Measurements from ENCODE around the gene ACVRL1.
A peak's percentile ranks its signal among the peaks of the same experiment; 100 is the strongest.

The ACVRL1 gene

DNA sequence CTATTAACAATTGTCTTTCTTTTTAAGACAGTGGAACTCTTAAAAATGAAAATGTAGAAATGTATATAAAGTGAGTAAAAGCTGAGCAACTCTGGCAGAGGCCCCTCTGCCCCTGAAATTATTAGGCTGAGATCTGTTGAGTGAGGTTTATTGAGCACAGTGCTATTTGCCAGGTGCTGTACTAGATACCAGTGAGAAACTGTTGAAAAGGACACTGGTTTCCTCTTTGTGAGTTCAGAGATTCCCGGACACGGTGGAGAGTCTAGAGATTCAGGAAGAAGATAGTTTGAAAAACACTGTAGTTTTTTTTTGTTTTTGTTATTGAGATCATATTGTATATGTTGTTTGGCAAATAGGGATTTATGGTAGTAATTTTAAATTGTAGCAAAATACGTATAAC is 55.4 kb downstream of the ACVRL1 start:
- no peak for DNase-seq (ENCODE audit: low read depth)
- TF ChIP-seq, protein P1, sequence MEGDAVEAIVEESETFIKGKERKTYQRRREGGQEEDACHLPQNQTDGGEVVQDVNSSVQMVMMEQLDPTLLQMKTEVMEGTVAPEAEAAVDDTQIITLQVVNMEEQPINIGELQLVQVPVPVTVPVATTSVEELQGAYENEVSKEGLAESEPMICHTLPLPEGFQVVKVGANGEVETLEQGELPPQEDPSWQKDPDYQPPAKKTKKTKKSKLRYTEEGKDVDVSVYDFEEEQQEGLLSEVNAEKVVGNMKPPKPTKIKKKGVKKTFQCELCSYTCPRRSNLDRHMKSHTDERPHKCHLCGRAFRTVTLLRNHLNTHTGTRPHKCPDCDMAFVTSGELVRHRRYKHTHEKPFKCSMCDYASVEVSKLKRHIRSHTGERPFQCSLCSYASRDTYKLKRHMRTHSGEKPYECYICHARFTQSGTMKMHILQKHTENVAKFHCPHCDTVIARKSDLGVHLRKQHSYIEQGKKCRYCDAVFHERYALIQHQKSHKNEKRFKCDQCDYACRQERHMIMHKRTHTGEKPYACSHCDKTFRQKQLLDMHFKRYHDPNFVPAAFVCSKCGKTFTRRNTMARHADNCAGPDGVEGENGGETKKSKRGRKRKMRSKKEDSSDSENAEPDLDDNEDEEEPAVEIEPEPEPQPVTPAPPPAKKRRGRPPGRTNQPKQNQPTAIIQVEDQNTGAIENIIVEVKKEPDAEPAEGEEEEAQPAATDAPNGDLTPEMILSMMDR (IDR thresholded peaks at IDR 0.05; ENCODE audit: low read depth, low read length, missing control alignments): no peak
- no peak overlapping the region for H3K4me3 ChIP-seq (ENCODE audit: low read depth, low read length)

DNA sequence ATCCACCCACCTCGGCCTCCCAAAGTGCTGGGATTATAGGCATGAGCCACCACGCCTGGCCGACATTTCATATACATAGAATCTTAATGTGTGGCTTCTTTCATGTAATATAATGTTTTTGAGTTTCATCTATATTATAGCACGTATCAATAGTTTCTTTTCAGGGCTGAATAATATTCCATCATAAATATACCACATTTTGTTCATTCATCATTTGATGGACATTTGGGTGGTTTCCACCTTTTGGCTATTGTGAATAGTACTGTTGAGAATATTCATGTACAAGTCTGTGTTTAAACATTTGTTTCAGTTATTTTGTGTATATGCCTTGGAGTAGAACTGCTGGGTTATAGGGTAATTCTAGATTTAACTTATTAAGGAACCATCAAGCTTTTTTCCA is 56.2 kb downstream of the ACVRL1 start:
- H3K4me3 ChIP-seq (ENCODE audit: low read depth, low read length): no peak overlapping the region
- DNase-seq (ENCODE audit: low read depth): no peak
- TF ChIP-seq, protein P1 (IDR thresholded peaks at IDR 0.05; ENCODE audit: low read depth, low read length, missing control alignments): no peak

DNA sequence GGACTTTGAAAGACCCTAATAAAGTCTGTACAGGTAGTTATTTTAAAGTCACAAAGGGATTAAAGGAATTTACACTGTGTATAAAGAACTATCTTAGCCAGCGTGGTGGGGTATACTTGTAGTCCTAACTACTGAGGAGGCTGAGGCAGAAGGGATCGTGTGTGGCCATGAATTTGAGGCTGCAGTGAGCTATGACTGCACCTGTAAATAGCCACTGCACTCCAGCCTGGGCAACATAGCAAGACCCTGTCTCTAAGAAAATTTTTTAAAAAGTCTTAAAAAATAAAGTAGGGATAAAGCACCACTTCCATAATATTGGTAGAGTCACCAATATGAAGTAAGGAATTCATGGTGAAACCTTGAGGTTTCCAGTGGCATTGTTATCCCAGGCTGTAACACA is 62.3 kb downstream of the ACVRL1 start:
- no peak for DNase-seq (ENCODE audit: low read depth)
- no peak overlapping the region for H3K4me3 ChIP-seq (ENCODE audit: low read depth, low read length)
- TF ChIP-seq, protein P1 (IDR thresholded peaks at IDR 0.05; ENCODE audit: low read depth, low read length, missing control alignments): no peak

DNA sequence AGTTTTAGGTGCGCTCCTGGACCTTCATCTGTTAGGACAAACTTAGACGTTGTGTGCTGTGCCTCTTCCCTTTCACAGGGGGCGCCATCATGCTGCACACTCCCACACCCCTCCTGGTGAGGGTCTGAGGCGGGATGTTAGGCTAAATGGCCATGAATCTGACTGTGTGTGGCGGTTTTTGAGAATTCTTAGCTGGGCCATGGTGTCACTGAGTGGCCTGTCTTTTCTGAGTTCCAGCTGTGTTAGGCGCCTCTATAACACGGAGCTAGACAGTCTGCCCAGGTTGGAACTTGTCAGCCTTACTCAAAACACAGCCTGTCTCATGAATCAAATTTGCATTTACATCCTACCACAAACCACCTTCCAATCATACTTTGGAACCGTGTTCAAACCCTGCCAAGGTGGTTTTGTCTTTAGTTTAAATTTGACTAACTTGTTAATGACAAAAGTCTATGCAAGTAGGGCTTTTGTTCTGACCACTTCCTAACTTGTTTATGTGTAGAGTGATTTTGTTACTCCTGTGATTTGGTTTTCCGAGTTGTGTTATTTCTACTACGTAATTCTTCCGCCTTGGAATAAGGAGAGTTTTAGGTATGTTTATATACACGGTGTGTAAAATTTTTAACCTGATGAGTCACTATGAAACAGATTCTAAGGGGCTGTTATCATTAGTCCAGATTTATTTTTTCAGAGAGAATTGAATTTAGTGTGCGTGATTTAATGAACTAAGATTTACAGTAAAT is 63.8 kb downstream of the ACVRL1 start:
- TF ChIP-seq, protein P1 (IDR thresholded peaks at IDR 0.05; ENCODE audit: low read depth, low read length, missing control alignments): peak; percentile 69
- peak; percentile 78 for DNase-seq (ENCODE audit: low read depth)
- no peak overlapping the region for H3K4me3 ChIP-seq (ENCODE audit: low read depth, low read length)

DNA sequence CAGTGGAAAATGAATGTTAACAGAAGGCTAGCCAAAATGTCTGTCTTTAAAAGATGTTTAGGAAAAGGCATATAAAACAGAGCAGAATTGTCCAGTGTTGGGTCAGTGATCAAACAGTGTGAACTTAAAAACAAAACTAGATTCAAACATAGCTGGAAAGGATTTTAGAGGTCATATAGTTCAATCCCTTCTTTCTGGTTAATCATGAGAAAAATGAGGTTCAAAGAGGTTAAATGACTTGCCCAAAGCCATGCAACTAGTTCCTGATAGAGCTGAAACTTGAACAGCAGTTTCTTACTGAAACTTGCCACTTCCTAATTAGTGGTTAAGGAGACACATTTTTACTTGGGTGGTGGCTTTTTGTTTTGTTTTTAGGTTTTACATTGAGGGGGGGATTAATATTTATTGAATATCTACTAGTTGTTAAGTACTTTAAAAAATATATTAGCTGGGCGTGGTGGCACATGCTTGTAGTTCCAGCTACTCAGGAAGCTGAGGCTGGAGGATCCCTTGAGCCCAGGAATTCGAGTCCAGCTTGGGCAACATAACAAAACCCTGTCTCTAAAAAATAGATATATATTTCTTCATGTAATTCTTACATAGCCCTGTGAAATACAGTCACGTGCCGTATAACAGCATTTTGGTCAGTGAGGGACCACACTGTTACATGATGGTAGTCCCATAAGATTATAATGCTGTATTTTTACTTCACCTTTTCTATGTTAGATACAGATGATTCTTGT is 64.5 kb downstream of the ACVRL1 start:
- H3K4me3 ChIP-seq (ENCODE audit: low read depth, low read length): no peak overlapping the region
- TF ChIP-seq, protein P1 (IDR thresholded peaks at IDR 0.05; ENCODE audit: low read depth, low read length, missing control alignments): no peak
- DNase-seq (ENCODE audit: low read depth): no peak

DNA sequence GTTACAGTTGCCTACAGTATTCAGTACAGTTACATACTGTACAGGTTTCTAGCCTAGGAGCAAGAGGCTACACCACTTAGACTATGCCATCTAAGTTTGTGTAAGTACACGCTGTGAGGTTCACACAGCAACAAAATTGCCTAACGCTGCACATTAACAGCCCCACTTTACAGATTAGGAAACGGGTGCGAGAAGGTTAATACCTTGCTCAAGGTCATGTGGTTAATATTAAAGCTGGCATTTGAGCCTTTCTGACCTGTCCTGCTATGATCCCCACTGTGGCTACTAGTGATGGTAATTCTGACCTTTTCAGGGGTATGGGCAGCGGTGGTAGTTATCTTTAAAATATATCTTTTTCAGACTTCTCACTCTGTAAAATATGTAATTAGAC is 65.1 kb downstream of the ACVRL1 start:
- DNase-seq (ENCODE audit: low read depth): no peak
- TF ChIP-seq, protein P1 (IDR thresholded peaks at IDR 0.05; ENCODE audit: low read depth, low read length, missing control alignments): no peak
- no peak overlapping the region for H3K4me3 ChIP-seq (ENCODE audit: low read depth, low read length)

All from GM12864 (cell line).